HG03175 (cell line): ENCODE measurements around the gene CKS1B.
"Not testable (repeated sequence)": the region's sequence is repeated elsewhere in the genome, so short reads cannot be mapped to it uniquely, and the experiment has no call there.

Experiments
- ATAC-seq: cut with Tn5 transposase; IDR thresholded peaks from one replicate; pipeline ENCODE4 v1.9.1; 2021; ENCODE audit warnings: mild to moderate bottlenecking, moderate library complexity; ENCODE audit not compliant: unreplicated experiment

The CKS1B gene

GRCh38 chr1:154963643-154964042, 10.8 kb upstream of the CKS1B start:
- ATAC-seq: no peak

- ATAC-seq: no peak
Measured at GRCh38 chr1:154964359-154964758, 10.1 kb upstream of the CKS1B start.

- no peak for ATAC-seq
Measured at GRCh38 chr1:154966111-154966510, 8.4 kb upstream of the CKS1B start.

GRCh38 chr1:154967331-154967950, 7.0 kb upstream of the CKS1B start:
- ATAC-seq: no peak

- no peak for ATAC-seq
Measured at GRCh38 chr1:154968731-154969130, 5.8 kb upstream of the CKS1B start.

GRCh38 chr1:154969246-154969645, 5.2 kb upstream of the CKS1B start:
- no peak for ATAC-seq

- ATAC-seq: no peak
Measured at GRCh38 chr1:154969860-154970452, 4.5 kb upstream of the CKS1B start.

- ATAC-seq: no peak
Measured at GRCh38 chr1:154970631-154971340, 3.7 kb upstream of the CKS1B start, which contains the start of gene SHC1. SHC1 (minus strand) TSS chr1:154970747; CDS start chr1:154970526, 221 bp downstream.

GRCh38 chr1:154971341-154971998, 3.0 kb upstream of the CKS1B start:
- ATAC-seq: no peak

GRCh38 chr1:154972213-154972516, 2.3 kb upstream of the CKS1B start:
- ATAC-seq: no peak

GRCh38 chr1:154972517-154973343, 1.8 kb upstream of the CKS1B start:
- no peak for ATAC-seq

GRCh38 chr1:154973344-154974101, 958 bp upstream of the CKS1B start:
- ATAC-seq: no peak

GRCh38 chr1:154974808-154975408, 427 bp downstream of the CKS1B start:
- ATAC-seq: peak; percentile 54

GRCh38 chr1:154975409-154976059, 1.1 kb downstream of the CKS1B start:
- no peak for ATAC-seq

- not testable (repeated sequence) for ATAC-seq
Measured at GRCh38 chr1:154977762-154978161, 3.3 kb downstream of the CKS1B start.

GRCh38 chr1:154978360-154978759, 3.9 kb downstream of the CKS1B start:
- no peak for ATAC-seq

- no peak for ATAC-seq
Measured at GRCh38 chr1:154982341-154982740, 7.9 kb downstream of the CKS1B start.

GRCh38 chr1:154982897-154983648, 8.6 kb downstream of the CKS1B start, which contains the start of gene FLAD1:
FLAD1 (plus strand) TSS chr1:154983344; CDS start chr1:154983695, 351 bp downstream.
- peak; percentile 99 for ATAC-seq
